IPS DF 6.9 (cell line): ENCODE results near the gene MBD4.

Experiments
- DNase-seq: peaks from one replicate; pipeline ENCODE4 v3.0.0-alpha.2; 2013; ENCODE audit warnings: low read depth, low spot score
- H3K27ac ChIP-seq: one replicate; pipeline ENCODE4 v1.5.1; 2013; ENCODE audit warnings: low read length, control low read depth
- H3K27me3 ChIP-seq: 2 replicates; pipeline ENCODE4 v1.6.1; 2013; ENCODE audit warnings: mild to moderate bottlenecking, low read length; ENCODE audit not compliant: control insufficient read depth, insufficient read depth
- H3K36me3 ChIP-seq: 2 replicates; pipeline ENCODE4 v1.6.1; 2013; ENCODE audit warnings: low read length; ENCODE audit not compliant: control insufficient read depth, insufficient read depth
- H3K4me1 ChIP-seq: 2 replicates; pipeline ENCODE4 v1.6.1; 2013; ENCODE audit warnings: low read length; ENCODE audit not compliant: control insufficient read depth, insufficient read depth
- H3K4me3 ChIP-seq: 2 replicates; pipeline ENCODE4 v1.5.1; 2013; ENCODE audit warnings: mild to moderate bottlenecking, low read length
- H3K9me3 ChIP-seq: 2 replicates; pipeline ENCODE4 v1.6.1; 2013; ENCODE audit warnings: low read length, inconsistent platforms; ENCODE audit not compliant: control insufficient read depth, insufficient read depth
- WGBS: extraction: QIAGEN DNeasy Blood & Tissue Kit; methylation state at CpG from one replicate; pipeline ENCODE4 v1.1.7; 2013; ENCODE audit warnings: mixed read lengths, missing lambda C conversion rate; ENCODE audit not compliant: insufficient read length, insufficient coverage; 5-methylcytosine and 5-hydroxymethylcytosine counted together

Gene MBD4

DNA sequence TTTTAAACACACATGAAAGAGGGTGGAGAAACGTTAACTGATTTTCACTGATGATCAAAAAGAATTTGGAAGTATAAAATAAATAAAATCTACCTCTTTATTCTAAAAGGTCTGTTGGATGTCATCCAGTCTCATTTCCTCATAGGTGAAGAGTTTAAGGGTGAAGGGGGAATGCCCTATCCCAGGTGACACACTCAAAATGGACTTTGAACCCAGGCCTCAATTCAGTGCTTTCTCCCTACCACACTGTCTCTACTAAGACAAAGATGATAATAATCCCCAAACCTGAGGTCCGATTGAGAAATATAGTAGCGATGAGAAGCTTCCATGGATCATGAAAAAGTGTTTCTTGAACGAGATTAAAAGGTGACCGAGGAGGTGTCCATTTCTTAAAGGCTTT, 6.2 kb downstream of the MBD4 start:
- peaks cover 1% of the 10 kb centered on the region; the same call in 1 of the 2 replicates for H3K4me1 ChIP-seq
- WGBS, result no CpG with 5 or more reads among the region's 5 CpGs

DNA sequence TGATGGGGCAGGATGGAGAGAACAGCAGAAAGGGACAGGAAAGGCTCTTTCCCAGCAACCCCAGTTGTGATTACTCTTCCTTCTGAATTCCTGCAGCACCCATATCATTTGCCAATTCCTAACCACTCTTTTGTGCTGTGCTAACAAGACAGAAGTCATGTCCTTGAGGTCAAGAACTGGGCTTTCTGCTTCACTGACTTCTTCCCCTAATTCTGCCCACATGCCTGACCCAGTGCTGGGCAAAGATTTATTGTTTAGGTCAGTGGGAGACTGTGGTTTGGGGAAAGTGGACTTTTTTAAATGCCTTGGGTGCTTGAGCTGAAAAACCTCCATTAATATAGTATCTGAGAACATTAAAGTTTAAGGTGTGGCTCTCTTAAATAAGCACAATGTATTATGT, 7.1 kb downstream of the MBD4 start:
- no peak for DNase-seq
- Histone ChIP-seq H3K36me3 (peaks cover 22% of the 10 kb centered on the region; the same call in 1 of the 2 replicates), H3K27me3 (no peaks in the 10 kb centered on the region; the same call in 1 of the 2 replicates), H3K27ac (no peak overlapping the region), H3K4me3 (no peak overlapping the region), H3K9me3 (no peaks in the 10 kb centered on the region), H3K4me1 (peaks cover 1% of the 10 kb centered on the region; the same call in 1 of the 2 replicates)

More for the DNA sequence above, 6.2 kb downstream of the MBD4 start:
- DNase-seq, result no peak
- Histone ChIP-seq H3K9me3 (no peaks in the 10 kb centered on the region), H3K27me3 (no peaks in the 10 kb centered on the region), H3K4me3 (no peak overlapping the region), H3K27ac (no peak overlapping the region), H3K36me3 (peaks cover 22% of the 10 kb centered on the region; the same call in 1 of the 2 replicates)

DNA sequence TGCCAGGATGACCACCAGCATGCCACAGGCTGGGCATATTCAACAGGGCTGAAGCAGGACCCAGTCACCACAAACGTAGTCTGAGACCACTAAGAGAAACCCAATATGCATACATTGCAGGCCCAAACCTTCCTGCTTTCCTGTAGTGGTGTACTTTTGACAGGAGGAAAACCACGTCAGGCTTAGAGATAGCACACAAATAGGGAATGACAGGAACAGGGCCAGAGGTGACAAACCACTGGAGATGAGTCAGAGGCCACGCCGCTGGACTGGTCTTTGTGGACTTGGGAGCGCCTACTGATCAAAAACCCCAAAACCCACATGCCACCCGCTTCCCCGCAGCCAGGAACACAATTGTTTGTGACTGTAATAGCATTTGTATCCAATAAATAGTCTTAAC, 7.7 kb downstream of the MBD4 start:
- H3K27me3 ChIP-seq, result no peaks in the 10 kb centered on the region; the same call in 1 of the 2 replicates
- no peak for DNase-seq
- no peaks in the 10 kb centered on the region for H3K9me3 ChIP-seq
- no peak overlapping the region for H3K4me3 ChIP-seq
- H3K27ac ChIP-seq, result no peak overlapping the region
- H3K4me1 ChIP-seq, result peaks cover 1% of the 10 kb centered on the region; the same call in 1 of the 2 replicates
- no CpG with 5 or more reads among the region's 7 CpGs for WGBS
- peaks cover 20% of the 10 kb centered on the region; the same call in 1 of the 2 replicates for H3K36me3 ChIP-seq

DNA sequence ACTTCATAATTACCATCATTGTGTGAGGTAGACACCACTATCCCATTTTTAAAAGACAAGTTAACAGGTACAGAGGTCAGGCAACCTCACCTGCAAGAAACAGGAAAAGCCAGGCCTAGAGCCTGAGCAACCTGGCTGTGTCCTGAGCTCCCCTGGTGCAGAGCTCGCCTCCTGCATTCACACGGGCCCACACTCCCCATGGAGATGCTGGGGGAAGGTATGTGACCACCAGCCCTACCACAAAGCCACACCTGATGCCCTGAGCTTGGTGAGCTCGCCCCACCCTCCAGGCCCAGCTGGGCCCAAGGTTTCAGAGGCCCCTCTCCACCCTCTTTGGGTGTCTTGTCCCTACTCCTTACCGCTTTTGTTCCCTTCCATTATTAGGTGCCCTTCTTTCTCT, 10.1 kb downstream of the MBD4 start:
- WGBS, result no CpG with 5 or more reads among the region's 4 CpGs
- DNase-seq, result no peak
- no peaks in the 10 kb centered on the region; the same call in 1 of the 2 replicates for H3K27me3 ChIP-seq
- peaks cover 6% of the 10 kb centered on the region for H3K4me1 ChIP-seq
- no peak overlapping the region for H3K4me3 ChIP-seq
- no peak overlapping the region for H3K27ac ChIP-seq
- no peaks in the 10 kb centered on the region for H3K9me3 ChIP-seq
- peaks cover 15% of the 10 kb centered on the region; the same call in 1 of the 2 replicates for H3K36me3 ChIP-seq

DNA sequence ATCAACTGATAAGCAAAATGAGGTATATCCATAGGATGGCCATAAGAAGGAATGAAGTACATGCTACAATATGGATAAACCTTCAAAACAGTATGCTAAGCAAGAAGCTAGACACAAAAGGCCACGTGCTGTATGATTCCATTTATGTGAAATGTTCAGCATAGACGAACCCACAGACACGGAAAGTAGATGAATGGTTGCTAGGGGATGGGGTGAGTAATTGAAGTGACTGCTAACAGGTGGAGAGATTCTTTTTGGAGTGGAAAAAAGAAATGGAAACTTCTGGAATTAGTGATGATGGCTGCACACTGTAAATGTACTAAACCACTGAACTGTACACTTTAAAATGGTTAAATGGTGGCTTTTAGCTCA, 10.7 kb downstream of the MBD4 start:
- WGBS, result no CpG with 5 or more reads among the region's 3 CpGs
- Histone ChIP-seq H3K4me3 (no peak overlapping the region), H3K4me1 (peaks cover 7% of the 10 kb centered on the region), H3K36me3 (peaks cover 15% of the 10 kb centered on the region; the same call in 1 of the 2 replicates), H3K27me3 (no peaks in the 10 kb centered on the region; the same call in 1 of the 2 replicates), H3K9me3 (no peaks in the 10 kb centered on the region), H3K27ac (no peak overlapping the region)
- DNase-seq, result no peak

DNA sequence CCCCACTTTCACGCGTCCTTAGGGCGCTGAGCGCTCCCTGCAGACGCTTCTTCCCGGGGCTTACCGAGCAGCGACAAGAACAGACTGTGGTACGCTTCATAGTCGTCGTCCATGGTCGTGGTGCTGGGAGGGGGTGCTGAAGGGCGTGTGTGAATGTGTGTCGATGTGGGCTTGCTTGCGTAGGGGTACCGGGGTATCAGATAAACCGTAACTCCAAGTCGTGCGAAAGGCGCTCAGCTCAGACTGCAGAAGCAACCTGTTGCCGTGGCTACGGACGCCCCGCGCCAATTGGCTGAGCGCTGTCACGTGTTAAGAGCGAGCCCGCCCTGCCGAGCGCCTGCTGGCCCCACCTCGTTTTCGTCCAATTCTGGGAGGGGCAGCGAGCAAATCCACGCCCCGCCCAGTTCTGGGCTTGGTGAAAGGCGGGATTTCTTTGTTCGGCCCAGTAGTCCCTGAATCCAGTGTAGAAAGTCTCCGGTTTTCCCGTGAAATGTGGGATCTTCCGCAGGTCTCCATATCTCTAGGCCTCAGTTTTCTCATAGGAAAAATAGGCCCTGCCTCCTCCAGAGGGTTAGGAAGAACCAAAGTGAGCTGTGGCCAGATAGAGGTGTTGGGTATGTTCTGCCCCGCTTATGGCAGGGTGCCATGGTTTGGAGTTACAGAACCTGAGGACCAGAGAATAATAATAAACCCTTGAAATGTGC, 11.2 kb downstream of the MBD4 start, which contains the start of gene EFCAB12:
EFCAB12 (minus strand) TSS at position 261 of the 704 bp plus-strand sequence; CDS start at position 113, 148 bp downstream.
- DNase-seq, result peak; percentile 91
- Histone ChIP-seq H3K4me3 (peak within 1 kb of the TSS; percentile 33; the same call in 1 of the 2 replicates), H3K36me3 (peaks cover 15% of the 10 kb centered on the region; the same call in 1 of the 2 replicates), H3K4me1 (peaks cover 7% of the 10 kb centered on the region), H3K9me3 (no peaks in the 10 kb centered on the region), H3K27ac (no peak within 1 kb of the TSS), H3K27me3 (no peaks in the 10 kb centered on the region; the same call in 1 of the 2 replicates)
- no CpG with 5 or more reads among the region's 42 CpGs for WGBS

DNA sequence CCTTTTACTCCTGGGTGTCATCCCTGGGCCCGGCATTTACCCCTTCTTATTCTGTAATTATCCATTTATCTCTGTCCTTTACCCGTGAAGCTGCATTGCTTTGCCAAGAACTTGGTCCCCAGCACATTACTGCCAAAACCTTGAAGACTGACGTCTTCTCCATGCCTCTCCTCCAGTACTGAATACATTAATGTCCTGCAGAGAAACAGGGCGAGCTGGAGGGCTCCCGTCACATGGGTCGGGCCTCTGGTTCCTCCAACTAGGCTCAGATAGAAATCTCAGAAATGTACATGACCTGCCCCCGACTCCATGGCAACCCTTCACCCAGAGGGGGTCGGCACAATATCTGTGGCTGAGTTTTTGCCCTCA, 11.8 kb downstream of the MBD4 start:
- Histone ChIP-seq H3K27me3 (no peaks in the 10 kb centered on the region; the same call in 1 of the 2 replicates), H3K4me3 (peak overlapping the region; percentile 33; the same call in 1 of the 2 replicates), H3K36me3 (peaks cover 14% of the 10 kb centered on the region; the same call in 1 of the 2 replicates), H3K9me3 (no peaks in the 10 kb centered on the region), H3K4me1 (peaks cover 7% of the 10 kb centered on the region), H3K27ac (no peak overlapping the region)
- DNase-seq, result no peak
- no CpG with 5 or more reads among the region's 8 CpGs for WGBS

DNA sequence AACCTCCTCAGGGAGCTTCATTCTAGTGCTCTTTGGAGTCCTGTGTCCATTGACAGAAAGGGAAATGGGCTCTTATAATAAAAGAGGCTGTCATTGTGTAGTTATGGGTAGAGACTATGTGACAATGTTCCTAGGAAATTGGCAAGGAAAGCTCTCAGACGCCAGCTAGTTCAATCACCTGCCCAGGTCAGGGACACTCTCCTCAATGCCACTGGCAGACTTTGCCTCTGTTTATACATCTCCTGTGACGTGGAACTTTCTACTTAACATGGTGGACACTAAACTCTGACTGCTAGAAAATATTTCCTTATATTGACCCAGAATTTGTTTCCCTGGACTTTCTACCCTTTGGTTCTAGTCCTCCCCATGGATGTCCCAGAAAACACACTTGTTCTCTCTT, 14.1 kb downstream of the MBD4 start:
- no peaks in the 10 kb centered on the region for H3K36me3 ChIP-seq
- no peaks in the 10 kb centered on the region; the same call in 1 of the 2 replicates for H3K27me3 ChIP-seq
- no peaks in the 10 kb centered on the region for H3K9me3 ChIP-seq
- WGBS, result no CpG with 5 or more reads among the region's 2 CpGs
- no peak for DNase-seq
- no peak overlapping the region for H3K27ac ChIP-seq
- no peak overlapping the region for H3K4me3 ChIP-seq
- peaks cover 7% of the 10 kb centered on the region for H3K4me1 ChIP-seq

DNA sequence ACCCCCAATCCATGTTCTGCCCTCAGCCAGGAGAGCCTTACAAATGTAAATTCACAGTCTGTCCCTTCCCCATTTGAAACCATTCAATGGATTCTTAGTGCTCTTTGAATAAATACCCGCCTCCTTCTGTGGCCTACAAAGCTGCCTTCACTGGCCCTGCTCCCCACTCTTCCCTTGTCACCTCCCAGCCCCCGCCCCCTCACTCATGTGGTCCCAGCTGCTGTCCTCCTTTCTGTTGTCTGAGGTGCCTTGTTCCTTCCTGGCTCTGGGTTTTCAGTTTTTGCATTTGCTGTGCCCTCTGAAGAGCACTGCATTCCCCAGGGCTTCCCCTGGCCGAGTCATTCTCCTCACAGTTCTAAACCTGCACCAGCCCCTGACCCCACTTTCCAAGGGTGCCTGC, 14.5 kb downstream of the MBD4 start:
- no peak overlapping the region for H3K27ac ChIP-seq
- H3K9me3 ChIP-seq, result no peaks in the 10 kb centered on the region
- DNase-seq, result no peak
- H3K4me1 ChIP-seq, result peaks cover 7% of the 10 kb centered on the region
- H3K27me3 ChIP-seq, result no peaks in the 10 kb centered on the region; the same call in 1 of the 2 replicates
- no peak overlapping the region for H3K4me3 ChIP-seq
- WGBS, result no CpG with 5 or more reads among the region's 3 CpGs
- H3K36me3 ChIP-seq, result no peaks in the 10 kb centered on the region

DNA sequence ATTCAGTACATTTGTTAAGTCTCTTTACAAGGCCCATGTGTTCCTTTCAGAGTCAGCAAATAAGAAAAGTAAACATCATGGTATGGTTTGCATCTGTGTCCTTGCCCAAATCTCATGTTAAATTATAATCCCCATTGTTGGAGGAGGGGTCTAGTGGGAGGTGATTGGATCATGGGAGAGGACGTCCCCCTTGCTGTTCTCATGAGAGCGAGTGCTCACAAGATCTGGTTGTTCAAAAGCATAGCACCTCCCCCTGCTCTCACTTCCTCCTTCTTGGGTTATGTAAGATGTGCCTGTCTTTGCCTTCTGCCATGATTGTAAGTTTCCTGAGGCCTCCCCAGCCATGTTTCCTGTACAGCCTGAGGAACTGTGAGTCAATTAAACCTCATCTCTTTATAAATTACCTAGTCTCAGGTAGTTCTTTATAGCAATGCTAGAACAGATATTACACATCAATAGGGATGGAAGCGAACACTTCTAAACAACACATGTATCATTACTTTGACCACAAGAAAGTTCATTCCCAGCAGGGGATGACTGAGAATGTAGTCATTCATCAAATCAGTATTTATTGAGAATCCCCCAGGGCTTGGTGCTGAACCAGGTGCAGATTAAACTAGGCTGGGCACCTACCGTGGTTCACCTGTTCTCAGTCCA, 15.4 kb downstream of the MBD4 start:
- WGBS, result no CpG with 5 or more reads among the region's 4 CpGs
- H3K27me3 ChIP-seq, result no peaks in the 10 kb centered on the region; the same call in 1 of the 2 replicates
- DNase-seq, result no peak
- peaks cover 6% of the 10 kb centered on the region for H3K4me1 ChIP-seq
- no peaks in the 10 kb centered on the region for H3K9me3 ChIP-seq
- H3K27ac ChIP-seq, result no peak overlapping the region
- H3K36me3 ChIP-seq, result no peaks in the 10 kb centered on the region
- no peak overlapping the region for H3K4me3 ChIP-seq
